Fibroblast of mammary gland (primary cell): Measurements from ENCODE around the gene NDRG3.

Experiments
- DNase-seq: peaks from one replicate; pipeline ENCODE4 v3.0.0-alpha.2; 2010; ENCODE audit warnings: low read depth
- H3K4me3 ChIP-seq: 2 replicates; pipeline ENCODE4 v1.5.1; 2011; ENCODE audit warnings: low read depth, mild to moderate bottlenecking, low read length, moderate library complexity; ENCODE audit not compliant: control insufficient read depth
- CTCF ChIP-seq: conservative IDR thresholded peaks from 2 replicates; pipeline ENCODE4 v1.5.1; 2011; ENCODE audit warnings: low read depth, low read length, inconsistent platforms; ENCODE audit not compliant: control insufficient read depth, insufficient read depth

The NDRG3 gene

GRCh38 chr20:36786246-36786645, 40.4 kb upstream of the NDRG3 start:
- no peak for TF ChIP-seq CTCF
- H3K4me3 ChIP-seq = no peak overlapping the region
- no peak for DNase-seq

GRCh38 chr20:36785308-36785707, 39.4 kb upstream of the NDRG3 start:
- no peak for DNase-seq
- TF ChIP-seq CTCF = no peak
- no peak overlapping the region for H3K4me3 ChIP-seq

GRCh38 chr20:36784900-36785299, 39.0 kb upstream of the NDRG3 start:
- peak; percentile 58 for DNase-seq
- H3K4me3 ChIP-seq = no peak overlapping the region
- TF ChIP-seq CTCF = no peak

- no peak for DNase-seq
- H3K4me3 ChIP-seq = no peak overlapping the region
- no peak for TF ChIP-seq CTCF
These were observed 38.2 kb upstream of the NDRG3 start for GRCh38 chr20:36784116-36784515.

GRCh38 chr20:36779656-36780025, 33.8 kb upstream of the NDRG3 start:
- no peak for DNase-seq

GRCh38 chr20:36778831-36779655, 33.2 kb upstream of the NDRG3 start:
- no peak for TF ChIP-seq CTCF
- no peak for DNase-seq
- no peak overlapping the region for H3K4me3 ChIP-seq

More at GRCh38 chr20:36779656-36780025, 33.8 kb upstream of the NDRG3 start:
- no peak overlapping the region for H3K4me3 ChIP-seq
- TF ChIP-seq CTCF = no peak

- no peak for DNase-seq
- TF ChIP-seq CTCF = no peak
These were observed 31.7 kb upstream of the NDRG3 start for GRCh38 chr20:36777576-36777975.

More at GRCh38 chr20:36777576-36777975, 31.7 kb upstream of the NDRG3 start:
- no peak overlapping the region for H3K4me3 ChIP-seq
